ENCODE results near the gene GPC3.
A peak's percentile ranks its signal among the peaks of the same experiment; 100 is the strongest.

The GPC3 gene

DNA sequence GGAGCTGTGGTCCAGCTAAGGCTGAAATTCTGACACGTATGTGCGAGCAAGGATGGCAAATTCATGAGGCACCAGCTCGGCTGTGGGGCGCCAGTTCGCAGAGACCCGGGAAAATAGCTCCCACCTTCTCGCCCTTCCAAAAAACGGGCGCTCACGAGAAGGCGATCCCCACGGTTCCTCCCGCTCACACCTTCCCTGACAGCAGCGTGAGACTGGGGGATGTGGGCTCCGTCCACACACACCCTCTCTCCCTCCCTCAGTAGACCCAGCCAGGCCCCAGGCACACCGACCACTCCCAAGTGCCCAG is 584 bp downstream of the GPC3 start:
- H3K27ac Mint-ChIP-seq = no peak overlapping the region
- no peak for ATAC-seq
- H3K27me3 Mint-ChIP-seq = peaks cover 38% of the 10 kb centered on the region
- no peak for DNase-seq
- H3K4me3 Mint-ChIP-seq = peak overlapping the region in 1 of 2 donors; percentile 59
- peaks cover 4% of the 10 kb centered on the region for H3K4me1 Mint-ChIP-seq
- no peaks in the 10 kb centered on the region for H3K9me3 Mint-ChIP-seq

GRCh38 chrX:133983974-133984845 is 1.2 kb downstream of the GPC3 start:
- Mint-ChIP-seq H3K27ac (no peak overlapping the region), H3K9me3 (no peaks in the 10 kb centered on the region), H3K27me3 (peaks cover 38% of the 10 kb centered on the region), H3K4me3 (peak overlapping the region in 1 of 2 donors; percentile 45), H3K4me1 (peaks cover 4% of the 10 kb centered on the region)
- DNase-seq (no peak), ATAC-seq (no peak)

- ATAC-seq (no peak), DNase-seq (no peak)
- Mint-ChIP-seq H3K4me1 (peaks cover 4% of the 10 kb centered on the region), H3K27me3 (peaks cover 38% of the 10 kb centered on the region), H3K4me3 (no peak overlapping the region), H3K9me3 (no peaks in the 10 kb centered on the region), H3K27ac (no peak overlapping the region)
These were observed 2.0 kb downstream of the GPC3 start for GRCh38 chrX:133983256-133983973.

GRCh38 chrX:133981924-133982323 is 3.5 kb downstream of the GPC3 start:
- Mint-ChIP-seq H3K27me3 (peaks cover 38% of the 10 kb centered on the region), H3K4me3 (no peak overlapping the region), H3K27ac (no peak overlapping the region), H3K4me1 (peaks cover 4% of the 10 kb centered on the region), H3K9me3 (no peaks in the 10 kb centered on the region)
- no peak for DNase-seq
- ATAC-seq = no peak

- DNase-seq (no peak), ATAC-seq (no peak)
- H3K4me3 Mint-ChIP-seq = no peak overlapping the region
- peaks cover 34% of the 10 kb centered on the region for H3K27me3 Mint-ChIP-seq
- H3K4me1 Mint-ChIP-seq = peaks cover 2% of the 10 kb centered on the region
- no peaks in the 10 kb centered on the region for H3K9me3 Mint-ChIP-seq
- no peak overlapping the region for H3K27ac Mint-ChIP-seq
These were observed 4.4 kb downstream of the GPC3 start for GRCh38 chrX:133980832-133981588.

DNA sequence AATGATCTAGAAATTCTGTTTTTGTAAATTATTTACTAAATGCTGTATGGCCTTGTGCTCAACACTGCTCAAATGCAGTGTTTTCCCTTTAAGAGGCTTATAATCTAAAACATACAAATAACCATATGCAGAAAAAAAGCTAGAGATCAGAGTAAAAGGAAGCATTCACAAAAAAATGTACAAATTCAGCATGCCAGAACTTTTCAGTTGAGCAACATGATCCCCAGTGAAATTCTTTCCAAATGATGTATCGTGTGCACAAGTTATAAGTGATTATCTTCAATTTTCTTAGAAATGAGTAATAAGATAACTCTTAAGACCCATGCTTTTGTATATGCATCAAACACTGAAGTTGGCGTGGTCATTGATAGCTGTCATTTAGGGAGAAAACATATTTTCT is 5.0 kb downstream of the GPC3 start:
- no peak overlapping the region for H3K4me3 Mint-ChIP-seq
- H3K9me3 Mint-ChIP-seq = no peaks in the 10 kb centered on the region
- no peak for ATAC-seq
- peaks cover 31% of the 10 kb centered on the region for H3K27me3 Mint-ChIP-seq
- H3K27ac Mint-ChIP-seq = no peak overlapping the region
- no peaks in the 10 kb centered on the region for H3K4me1 Mint-ChIP-seq
- no peak for DNase-seq

DNA sequence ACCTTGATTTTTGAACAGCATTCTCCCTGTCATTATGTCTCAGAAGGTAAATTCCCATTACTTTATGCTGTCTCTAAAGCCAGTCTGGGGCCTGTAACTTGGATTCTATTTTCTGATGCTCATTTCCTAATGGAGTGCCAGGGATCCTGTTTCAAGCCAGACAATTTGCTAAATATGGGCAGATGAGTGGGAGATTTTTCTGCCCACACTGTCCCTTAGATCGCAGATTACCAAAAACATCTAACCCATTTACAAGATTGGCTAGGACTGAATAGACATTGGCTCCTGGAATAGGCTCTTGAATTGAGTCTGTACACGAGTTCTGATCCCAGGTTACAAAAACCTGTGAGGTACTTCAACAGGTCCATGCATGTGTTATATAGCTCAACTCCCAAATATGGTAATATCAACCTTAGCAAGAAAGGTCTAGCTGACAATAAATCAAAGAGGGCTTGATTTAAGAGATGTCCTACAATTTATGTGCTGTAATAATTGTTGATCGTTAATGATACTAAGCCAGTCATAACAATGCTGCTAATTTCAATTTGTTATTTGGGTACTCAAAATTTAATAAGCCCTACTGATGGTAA is 5.7 kb downstream of the GPC3 start:
- no peak overlapping the region for H3K27ac Mint-ChIP-seq
- H3K4me3 Mint-ChIP-seq = no peak overlapping the region
- H3K9me3 Mint-ChIP-seq = no peaks in the 10 kb centered on the region

GRCh38 chrX:133973704-133974103 is 11.7 kb downstream of the GPC3 start:
- ATAC-seq = no peak
- Mint-ChIP-seq H3K27ac (no peak overlapping the region), H3K9me3 (no peaks in the 10 kb centered on the region), H3K4me1 (no peaks in the 10 kb centered on the region), H3K27me3 (no peaks in the 10 kb centered on the region), H3K4me3 (no peak overlapping the region)
- no peak for DNase-seq

More for the DNA sequence above, 5.7 kb downstream of the GPC3 start:
- DNase-seq (no peak), ATAC-seq (no peak)
- H3K27me3 Mint-ChIP-seq = peaks cover 31% of the 10 kb centered on the region
- no peaks in the 10 kb centered on the region for H3K4me1 Mint-ChIP-seq

DNA sequence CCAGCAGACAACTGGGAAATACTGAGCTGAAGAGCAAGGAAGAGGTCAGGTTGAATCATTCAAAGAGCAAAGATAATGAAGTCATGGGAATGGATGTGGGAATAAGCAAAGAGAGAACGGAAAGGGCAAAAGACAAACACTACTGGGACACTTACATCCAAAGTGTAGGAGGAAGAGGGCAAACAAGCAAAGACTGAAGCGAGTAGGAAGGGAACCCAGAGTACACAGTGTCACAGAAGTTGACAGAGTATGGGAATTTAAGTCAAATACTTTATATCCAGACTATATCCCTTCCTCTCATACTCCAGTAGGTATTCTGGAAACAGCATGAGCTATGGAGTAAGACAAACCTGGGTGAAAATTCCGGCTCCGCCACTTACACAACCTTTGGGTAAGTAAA is 12.5 kb downstream of the GPC3 start:
- ATAC-seq (no peak), DNase-seq (no peak)
- H3K4me1 Mint-ChIP-seq = no peaks in the 10 kb centered on the region
- H3K27me3 Mint-ChIP-seq = no peaks in the 10 kb centered on the region
- H3K9me3 Mint-ChIP-seq = no peaks in the 10 kb centered on the region
- H3K4me3 Mint-ChIP-seq = no peak overlapping the region
- H3K27ac Mint-ChIP-seq = no peak overlapping the region

- no peak for DNase-seq
- no peaks in the 10 kb centered on the region for H3K9me3 Mint-ChIP-seq
- no peaks in the 10 kb centered on the region for H3K27me3 Mint-ChIP-seq
- H3K4me1 Mint-ChIP-seq = no peaks in the 10 kb centered on the region
- H3K27ac Mint-ChIP-seq = no peak overlapping the region
- H3K4me3 Mint-ChIP-seq = no peak overlapping the region
- ATAC-seq = no peak
These were observed 13.8 kb downstream of the GPC3 start for GRCh38 chrX:133971586-133971985.

DNA sequence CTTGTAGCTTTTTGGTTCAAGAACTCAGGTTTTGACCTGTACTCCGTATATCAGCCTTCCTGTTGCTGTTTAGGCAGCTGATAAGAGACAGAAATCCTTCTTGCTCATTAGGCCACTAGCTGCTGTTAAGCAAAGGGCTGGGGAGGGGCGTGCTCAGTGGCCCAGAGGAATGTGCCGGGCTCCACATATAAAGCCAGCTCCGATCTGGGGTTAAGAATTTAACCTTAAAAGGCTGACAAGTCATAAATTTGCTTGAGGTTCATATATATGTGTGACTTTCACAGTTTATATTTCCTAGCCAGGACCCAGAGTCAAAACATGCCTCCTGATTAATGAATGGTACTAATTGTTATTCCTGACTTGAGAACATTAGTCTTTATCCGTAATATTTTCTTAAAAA is 15.3 kb downstream of the GPC3 start:
- Mint-ChIP-seq H3K27me3 (no peaks in the 10 kb centered on the region), H3K4me1 (peaks cover 5% of the 10 kb centered on the region), H3K27ac (no peak overlapping the region), H3K9me3 (no peaks in the 10 kb centered on the region), H3K4me3 (no peak overlapping the region)
- DNase-seq (no peak), ATAC-seq (no peak)

- DNase-seq (no peak), ATAC-seq (no peak)
- Mint-ChIP-seq H3K4me1 (peaks cover 12% of the 10 kb centered on the region), H3K27ac (no peak overlapping the region), H3K4me3 (no peak overlapping the region), H3K9me3 (no peaks in the 10 kb centered on the region), H3K27me3 (no peaks in the 10 kb centered on the region)
These were observed 16.2 kb downstream of the GPC3 start for GRCh38 chrX:133969191-133969590.

DNA sequence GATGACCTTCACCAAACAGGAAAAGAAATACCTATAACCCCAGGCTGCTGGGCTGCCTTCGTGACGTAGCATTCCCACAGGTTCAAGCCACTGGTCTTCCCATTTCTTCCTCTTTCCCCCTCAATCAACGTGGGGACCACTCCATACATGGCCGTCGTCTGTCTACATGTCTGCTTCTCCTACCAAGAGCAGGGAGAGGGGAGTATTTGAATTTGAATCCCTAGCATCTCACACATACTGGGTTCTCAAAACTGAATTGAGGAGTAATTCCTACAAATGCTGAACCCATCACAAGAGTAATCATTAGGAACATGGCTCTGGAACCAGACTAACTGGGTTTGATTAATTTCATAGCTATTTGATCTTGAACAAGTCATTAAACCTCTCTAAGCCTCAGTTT is 17.3 kb downstream of the GPC3 start:
- Mint-ChIP-seq H3K9me3 (no peaks in the 10 kb centered on the region), H3K27ac (no peak overlapping the region), H3K4me3 (no peak overlapping the region)

GRCh38 chrX:133966199-133966598 is 19.2 kb downstream of the GPC3 start:
- Mint-ChIP-seq H3K9me3 (no peaks in the 10 kb centered on the region), H3K27me3 (no peaks in the 10 kb centered on the region), H3K27ac (no peak overlapping the region), H3K4me3 (no peak overlapping the region), H3K4me1 (peaks cover 12% of the 10 kb centered on the region)
- no peak for DNase-seq
- no peak for ATAC-seq

More for the DNA sequence above, 17.3 kb downstream of the GPC3 start:
- ATAC-seq (no peak), DNase-seq (no peak)
- no peaks in the 10 kb centered on the region for H3K27me3 Mint-ChIP-seq
- H3K4me1 Mint-ChIP-seq = peaks cover 12% of the 10 kb centered on the region

GRCh38 chrX:133965321-133965720 is 20.1 kb downstream of the GPC3 start:
- DNase-seq (no peak), ATAC-seq (no peak)
- no peak overlapping the region for H3K4me3 Mint-ChIP-seq
- no peaks in the 10 kb centered on the region for H3K9me3 Mint-ChIP-seq
- H3K4me1 Mint-ChIP-seq = peaks cover 12% of the 10 kb centered on the region
- H3K27ac Mint-ChIP-seq = no peak overlapping the region
- H3K27me3 Mint-ChIP-seq = no peaks in the 10 kb centered on the region

DNA sequence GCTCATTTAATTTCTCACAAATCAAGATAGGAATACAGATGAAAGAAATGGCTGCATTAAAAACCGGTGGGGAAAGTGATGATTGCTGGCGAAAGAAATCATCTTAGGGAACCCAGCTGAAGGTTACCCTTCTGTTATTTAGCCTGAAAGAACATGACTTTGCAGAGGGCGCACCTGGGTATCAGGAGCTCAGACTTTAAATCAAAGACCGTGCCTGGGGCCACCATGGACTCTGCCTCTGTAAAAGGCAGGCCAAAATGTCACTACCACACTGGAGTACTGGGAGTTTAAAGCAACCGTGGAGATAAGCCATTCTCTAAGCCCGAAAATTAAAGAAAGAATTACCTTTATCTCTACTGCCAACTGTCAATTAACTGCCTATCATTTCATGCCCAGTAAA is 24.3 kb downstream of the GPC3 start:
- H3K4me3 Mint-ChIP-seq = no peak overlapping the region
- H3K27ac Mint-ChIP-seq = no peak overlapping the region
- peaks cover 12% of the 10 kb centered on the region for H3K4me1 Mint-ChIP-seq
- no peaks in the 10 kb centered on the region for H3K27me3 Mint-ChIP-seq
- ATAC-seq = no peak
- no peak for DNase-seq
- no peaks in the 10 kb centered on the region for H3K9me3 Mint-ChIP-seq

All from stimulated activated naive CD8-positive, alpha-beta T cell treated with anti-CD3 and anti-CD28 coated beads, Interleukin-15, amount 100 ng/mL, for 72 hours (primary cell).